ENCODE data around the gene USP22. TPM values are rescaled to one million over a fixed set of nuclear protein-coding genes. Genes with fewer than 3 reads are reported as not detected.

Gene USP22
- total and polyA plus RNA-seq, 2 of the 8 experiments (the other 6 are each of a cell fraction or from before 2014, with no cell fraction given), result 221 to 316 TPM

DNA sequence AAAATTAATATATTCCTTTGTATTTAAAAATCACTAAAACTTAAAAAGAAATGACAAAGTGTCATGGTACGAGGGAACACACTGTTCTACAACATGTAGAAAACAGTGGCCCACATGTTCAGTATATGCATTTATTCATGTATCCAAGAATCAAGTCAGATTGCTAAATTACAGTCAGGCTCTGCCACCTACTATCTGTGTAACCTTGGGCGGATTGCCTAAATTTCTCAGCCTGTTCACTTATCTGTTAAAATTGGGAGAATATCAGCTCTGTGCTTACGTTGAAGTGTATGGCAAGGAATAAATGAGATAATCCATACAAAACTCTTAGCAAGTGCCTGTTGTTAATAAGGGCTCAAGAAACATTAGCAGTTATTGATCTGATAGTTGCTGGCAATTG lies 3.4 kb upstream of the USP22 start:
- Histone ChIP-seq H2BK120ac (replicated peaks; ENCODE audit: low read depth, low read length) (no peak overlapping the region), H3K4me3 (ENCODE audit: extremely low read depth in 1 of 4, insufficient read depth in 2 of 4, low read depth in 3 of 4, low read length in 4 of 4) (no peak overlapping the region), H3K56ac (replicated peaks; ENCODE audit: insufficient read length, low read depth, low read length) (no peak overlapping the region), H4K8ac (ENCODE audit: extremely low read depth, insufficient read depth, low read length) (no peak overlapping the region; the same call in 1 of the 2 replicates), H3K9ac (replicated peaks in 1 of 4; ENCODE audit: extremely low read depth in 1 of 4, low read depth in 3 of 4, low read length in 3 of 4) (no peak overlapping the region), H2BK20ac (ENCODE audit: low read length) (no peak overlapping the region), H3K4ac (replicated peaks; ENCODE audit: insufficient read length, low read depth, low read length) (no peak overlapping the region), H3K23ac (ENCODE audit: insufficient read length) (no peak overlapping the region), H3K9me3 (ENCODE audit: insufficient read depth in 2 of 2, low read depth in 1 of 2, low read length in 1 of 2) (no peaks in the 10 kb centered on the region), H2BK5ac (ENCODE audit: low read depth, low read length) (no peak overlapping the region), H3K79me1 (ENCODE audit: low read depth, low read length) (no peaks in the 10 kb centered on the region), H3K27me3 (replicated peaks in 1 of 4; ENCODE audit: control insufficient read depth in 3 of 4, extremely low read depth in 1 of 4, insufficient read depth in 3 of 4, low read length in 3 of 4) (no peaks in the 10 kb centered on the region), H3K36me3 (ENCODE audit: control insufficient read depth in 2 of 4, insufficient read depth in 4 of 4, low read length in 3 of 4) (no peaks in the 10 kb centered on the region), H2BK15ac (ENCODE audit: low read length) (no peak overlapping the region), H3K4me2 (ENCODE audit: insufficient read depth in 1 of 2, low read depth in 2 of 2, low read length in 2 of 2) (no peak overlapping the region), H3K18ac (ENCODE audit: extremely low read depth, low read length) (no peak overlapping the region), H3K4me1 (replicated peaks in 1 of 4; ENCODE audit: control insufficient read depth in 3 of 4, insufficient read depth in 4 of 4, low read length in 3 of 4) (peaks cover 0 to 8% (median 0%) of the 10 kb centered on the region in 4 experiments; a peak in 4 of 7 replicates), H4K91ac (replicated peaks; ENCODE audit: insufficient read length, low read length) (no peak overlapping the region), H2BK12ac (ENCODE audit: low read depth, low read length) (no peak overlapping the region), H2AK5ac (ENCODE audit: low read depth, low read length) (no peak overlapping the region), H3K14ac (ENCODE audit: insufficient read length) (no peak overlapping the region), H2AFZ (ENCODE audit: low read length) (no peak overlapping the region), H3K27ac (ENCODE audit: low read depth, low read length) (no peak overlapping the region), H4K5ac (ENCODE audit: insufficient read length, low read depth, low read length) (no peak overlapping the region), H3K79me2 (ENCODE audit: control insufficient read depth in 1 of 2, insufficient read depth in 2 of 2, low read length in 2 of 2) (peaks cover 8 to 9% of the 10 kb centered on the region in 2 experiments), H4K20me1 (replicated peaks in 1 of 2; ENCODE audit: control insufficient read depth in 1 of 2, insufficient read depth in 2 of 2, low read length in 2 of 2) (peaks cover 0 to 3% of the 10 kb centered on the region in 2 experiments), H3K23me2 (ENCODE audit: low read depth, low read length) (peaks cover 5% of the 10 kb centered on the region)
- DNase-seq (ENCODE audit: low read depth in 1 of 2, low spot score in 2 of 2), result no peak
- no peak for FAIRE-seq
- WGBS, 2 experiments (ENCODE audit: extremely low coverage in 1 of 2, insufficient coverage in 1 of 2, insufficient read length in 1 of 2, insufficient replicate concordance in 2 of 2, low coverage in 1 of 2, low lambda C conversion rate in 2 of 2, missing lambda C conversion rate in 1 of 2), result 93% methylated on average over 3 of the region's 3 CpGs; no CpG with 5 or more reads in 1 of the 2 experiments
- ChIA-PET POLR2A (ENCODE audit: partially characterized antibody) (no interaction called here), CTCF (ENCODE audit: partially characterized antibody) (no interaction called here)
- TF ChIP-seq RBBP5 (IDR thresholded peaks at IDR 0.05; ENCODE audit: borderline replicate concordance, low read depth, low read length) (no peak), CEBPB (IDR thresholded peaks at IDR 0.05; ENCODE audit: low read depth, low read length) (no peak), SIX5 (IDR thresholded peaks at IDR 0.05; ENCODE audit: low read depth, low read length) (no peak), HDAC6 (IDR thresholded peaks at IDR 0.05; ENCODE audit: low read depth, low read length) (no peak), TEAD4 (IDR thresholded peaks at IDR 0.05; ENCODE audit: low read depth, low read length) (no peak), SAP30 (IDR thresholded peaks at IDR 0.05; ENCODE audit: insufficient read depth, insufficient replicate concordance, low read length) (no peak), BCL11A (IDR thresholded peaks at IDR 0.05; ENCODE audit: low read depth in 2 of 2, low read length in 2 of 2) (no peak), SRF (IDR thresholded peaks at IDR 0.05; ENCODE audit: low read depth, low read length) (no peak), CBX8 (IDR thresholded peaks at IDR 0.05; ENCODE audit: borderline replicate concordance, low read depth, low read length) (no peak)
- TF ChIP-seq, protein P1, sequence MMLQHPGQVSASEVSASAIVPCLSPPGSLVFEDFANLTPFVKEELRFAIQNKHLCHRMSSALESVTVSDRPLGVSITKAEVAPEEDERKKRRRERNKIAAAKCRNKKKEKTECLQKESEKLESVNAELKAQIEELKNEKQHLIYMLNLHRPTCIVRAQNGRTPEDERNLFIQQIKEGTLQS (IDR thresholded peaks at IDR 0.05; ENCODE audit: insufficient read depth, low read depth, low read length), result no peak
- TF ChIP-seq, protein P2, sequence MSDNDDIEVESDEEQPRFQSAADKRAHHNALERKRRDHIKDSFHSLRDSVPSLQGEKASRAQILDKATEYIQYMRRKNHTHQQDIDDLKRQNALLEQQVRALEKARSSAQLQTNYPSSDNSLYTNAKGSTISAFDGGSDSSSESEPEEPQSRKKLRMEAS (IDR thresholded peaks at IDR 0.05), result no peak
- TF ChIP-seq, protein P3, sequence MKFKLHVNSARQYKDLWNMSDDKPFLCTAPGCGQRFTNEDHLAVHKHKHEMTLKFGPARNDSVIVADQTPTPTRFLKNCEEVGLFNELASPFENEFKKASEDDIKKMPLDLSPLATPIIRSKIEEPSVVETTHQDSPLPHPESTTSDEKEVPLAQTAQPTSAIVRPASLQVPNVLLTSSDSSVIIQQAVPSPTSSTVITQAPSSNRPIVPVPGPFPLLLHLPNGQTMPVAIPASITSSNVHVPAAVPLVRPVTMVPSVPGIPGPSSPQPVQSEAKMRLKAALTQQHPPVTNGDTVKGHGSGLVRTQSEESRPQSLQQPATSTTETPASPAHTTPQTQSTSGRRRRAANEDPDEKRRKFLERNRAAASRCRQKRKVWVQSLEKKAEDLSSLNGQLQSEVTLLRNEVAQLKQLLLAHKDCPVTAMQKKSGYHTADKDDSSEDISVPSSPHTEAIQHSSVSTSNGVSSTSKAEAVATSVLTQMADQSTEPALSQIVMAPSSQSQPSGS (IDR thresholded peaks at IDR 0.05; ENCODE audit: low read length), result no peak

All from H1 (cell line).